GM19023 (cell line): ENCODE results near the gene ITGA2.

ENCODE experiments used
- ATAC-seq: cut with Tn5 transposase; IDR thresholded peaks from one replicate; pipeline ENCODE4 v1.9.1; 2021; ENCODE audit warnings: mild to moderate bottlenecking, moderate library complexity; ENCODE audit not compliant: unreplicated experiment

ITGA2 gene

GRCh38 chr5:53052499-53052898 lies 63.3 kb downstream of the ITGA2 start:
- ATAC-seq, result no peak

GRCh38 chr5:53053364-53053763 lies 64.2 kb downstream of the ITGA2 start:
- ATAC-seq, result no peak

GRCh38 chr5:53055365-53055764 lies 66.2 kb downstream of the ITGA2 start:
- no peak for ATAC-seq

- ATAC-seq, result no peak
Measured at GRCh38 chr5:53059281-53059680, 70.1 kb downstream of the ITGA2 start.

GRCh38 chr5:53063176-53063575 lies 74.0 kb downstream of the ITGA2 start:
- ATAC-seq, result no peak

- ATAC-seq, result no peak
Measured at GRCh38 chr5:53063791-53064190, 74.6 kb downstream of the ITGA2 start.

- no peak for ATAC-seq
Measured at GRCh38 chr5:53066088-53066487, 76.9 kb downstream of the ITGA2 start.

GRCh38 chr5:53067641-53068040 lies 78.5 kb downstream of the ITGA2 start:
- no peak for ATAC-seq

- ATAC-seq, result no peak
Measured at GRCh38 chr5:53068291-53068836, 79.2 kb downstream of the ITGA2 start.

GRCh38 chr5:53069626-53070025 lies 80.5 kb downstream of the ITGA2 start:
- ATAC-seq, result no peak

GRCh38 chr5:53071298-53071697 lies 82.1 kb downstream of the ITGA2 start:
- ATAC-seq, result no peak

GRCh38 chr5:53071738-53072137 lies 82.6 kb downstream of the ITGA2 start:
- ATAC-seq, result no peak

- ATAC-seq, result no peak
Measured at GRCh38 chr5:53073348-53073747, 84.2 kb downstream of the ITGA2 start.

GRCh38 chr5:53076014-53076583 lies 86.9 kb downstream of the ITGA2 start:
- no peak for ATAC-seq

GRCh38 chr5:53080271-53080670 lies 91.1 kb downstream of the ITGA2 start:
- no peak for ATAC-seq

- no peak for ATAC-seq
Measured at GRCh38 chr5:53083927-53084326, 94.8 kb downstream of the ITGA2 start.

- no peak for ATAC-seq
Measured at GRCh38 chr5:53084546-53085255, 95.5 kb downstream of the ITGA2 start.

- ATAC-seq, result no peak
Measured at GRCh38 chr5:53087171-53087570, 98.0 kb downstream of the ITGA2 start.

- ATAC-seq, result no peak
Measured at GRCh38 chr5:53087621-53088121, 98.5 kb downstream of the ITGA2 start.

- peak; percentile 73 for ATAC-seq
Measured at GRCh38 chr5:53089481-53089991, 100.4 kb downstream of the ITGA2 start.

- ATAC-seq, result no peak
Measured at GRCh38 chr5:53090229-53090628, 101.1 kb downstream of the ITGA2 start.

GRCh38 chr5:53091289-53091688 lies 102.1 kb downstream of the ITGA2 start:
- ATAC-seq, result no peak
